Fibroblast of lung (primary cell): Measurements from ENCODE around the gene CNGA2. TPM values are rescaled to one million over a fixed set of nuclear protein-coding genes. Genes with fewer than 3 reads are reported as not detected.

Experiments
- DNase-seq, 2 donors: peaks; one replicate each; pipeline versions ENCODE4 v3.0.0 to v3.0.0-alpha.2; 2010; ENCODE audit warnings: low read depth in 2 of 2
- H2AFZ ChIP-seq: 2 replicates; pipeline ENCODE4 v1.5.1; 2012; ENCODE audit warnings: low read length, control low read depth, inconsistent platforms
- H3K27ac ChIP-seq: 2 replicates; pipeline ENCODE4 v1.5.1; 2011; ENCODE audit warnings: low read length, control low read depth; ENCODE audit not compliant: insufficient read depth
- H3K27me3 ChIP-seq: 2 replicates; pipeline ENCODE4 v1.5.1; 2011; ENCODE audit warnings: mild to moderate bottlenecking, low read length; ENCODE audit not compliant: control insufficient read depth, insufficient read depth
- H3K36me3 ChIP-seq: 2 replicates; pipeline ENCODE4 v1.5.1; 2011; ENCODE audit warnings: low read length; ENCODE audit not compliant: control insufficient read depth, insufficient read depth
- H3K4me1 ChIP-seq: 2 replicates; pipeline ENCODE4 v1.5.1; 2011; ENCODE audit warnings: low read length; ENCODE audit not compliant: control insufficient read depth, insufficient read depth; ENCODE audit errors: extremely low read depth
- H3K4me2 ChIP-seq: 2 replicates; pipeline ENCODE4 v1.5.1; 2011; ENCODE audit warnings: low read length, control low read depth; ENCODE audit not compliant: insufficient read depth; ENCODE audit errors: extremely low read depth
- H3K4me3 ChIP-seq, 4 experiments: fragments of 200-600 bp in 1 of 4; sonication (generic) in 1 of 4; replicated peaks in 1 of 4; 2 replicates each; pipeline ENCODE4 v1.5.1; 2011 to 2016; ENCODE audit warnings: low read length in 4 of 4, low read depth in 3 of 4, mild to moderate bottlenecking in 3 of 4, control low read depth in 2 of 4, inconsistent platforms in 1 of 4, mixed read lengths in 1 of 4; ENCODE audit not compliant: insufficient read depth in 1 of 4; ENCODE audit errors: control extremely low read depth in 1 of 4
- H3K79me2 ChIP-seq: 2 replicates; pipeline ENCODE4 v1.5.1; 2012; ENCODE audit warnings: mild to moderate bottlenecking, low read length, inconsistent platforms; ENCODE audit not compliant: control insufficient read depth, insufficient read depth
- H3K9ac ChIP-seq: 2 replicates; pipeline ENCODE4 v1.5.1; 2011; ENCODE audit warnings: mild to moderate bottlenecking, low read length, control low read depth; ENCODE audit not compliant: insufficient read depth
- H3K9me3 ChIP-seq: 2 replicates; pipeline ENCODE4 v1.5.1; 2012; ENCODE audit warnings: low read depth, low read length; ENCODE audit not compliant: control insufficient read depth, insufficient read depth
- H4K20me1 ChIP-seq: 2 replicates; pipeline ENCODE4 v1.5.1; 2011; ENCODE audit warnings: low read length; ENCODE audit not compliant: control insufficient read depth, insufficient read depth; ENCODE audit errors: extremely low read depth
- EZH2 ChIP-seq: IDR thresholded peaks from 2 replicates; pipeline ENCODE4 v1.5.1; 2012; ENCODE audit warnings: low read length, control low read depth, mild to moderate bottlenecking; ENCODE audit errors: missing control alignments
- polyA plus RNA-seq, 2 donors: library from polyadenylated mRNA; depleted of rRNA in 1 of 2; stranded (reverse) in 1 of 2; unstranded in 1 of 2; fragments of >200 nt; gene quantifications; 2 replicates each; pipeline ENCODE4 v1.2.1, GENCODE V29; 2011 to 2012; ENCODE audit warnings: missing spikeins in 1 of 2
- total RNA-seq: library from RNA; depleted of rRNA; stranded (reverse); fragments of >200 nt; gene quantifications from 2 replicates; pipeline ENCODE4 v1.2.1, GENCODE V29; 2014
- TF ChIP-seq, protein P1 (sequence below), 2 donors: IDR thresholded peaks in 1 of 2; conservative IDR thresholded peaks in 1 of 2; 1 replicate in 1 of 2; 2 replicates in 1 of 2; pipeline ENCODE4 v1.5.1; 2011 to 2012; ENCODE audit warnings: low read length in 2 of 2, control low read depth in 1 of 2, inconsistent platforms in 1 of 2, low read depth in 1 of 2, mild to moderate bottlenecking in 1 of 2

The CNGA2 gene
- total and polyA plus RNA-seq, 2 donors (not counting 1 experiment from before 2014, with no cell fraction given), result not detected

DNA sequence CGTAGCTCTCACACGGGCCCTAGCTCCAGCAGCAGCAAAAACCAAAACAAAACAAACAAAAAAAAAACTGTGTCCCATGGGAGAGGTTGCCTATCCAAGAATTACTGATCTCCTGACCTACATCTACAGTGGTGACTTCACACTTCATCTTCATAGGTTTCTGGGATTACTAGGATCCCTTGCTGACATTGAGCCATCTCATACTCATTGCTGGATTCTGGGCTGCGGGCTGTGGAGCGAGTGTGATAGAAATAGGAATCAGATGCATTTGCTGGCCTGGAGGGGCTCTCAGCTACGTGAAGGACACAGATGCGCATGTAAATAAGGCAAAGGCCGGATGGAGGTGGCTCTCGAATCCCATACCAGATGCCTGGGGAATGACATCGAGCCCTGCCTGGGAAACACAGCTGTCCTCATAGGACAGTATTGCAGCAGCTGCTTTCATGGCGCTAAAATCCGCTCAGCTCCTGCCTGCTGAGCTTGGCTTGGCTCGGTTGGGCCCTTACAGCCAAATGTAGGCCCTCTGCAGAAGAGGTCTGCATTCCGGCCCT is 41.7 kb downstream of the CNGA2 start:
- no peak overlapping the region for H3K4me2 ChIP-seq
- H4K20me1 ChIP-seq, result no peaks in the 10 kb centered on the region
- H3K27ac ChIP-seq, result no peak overlapping the region
- no peak overlapping the region for H2AFZ ChIP-seq
- H3K79me2 ChIP-seq, result no peaks in the 10 kb centered on the region
- TF ChIP-seq, protein P1, sequence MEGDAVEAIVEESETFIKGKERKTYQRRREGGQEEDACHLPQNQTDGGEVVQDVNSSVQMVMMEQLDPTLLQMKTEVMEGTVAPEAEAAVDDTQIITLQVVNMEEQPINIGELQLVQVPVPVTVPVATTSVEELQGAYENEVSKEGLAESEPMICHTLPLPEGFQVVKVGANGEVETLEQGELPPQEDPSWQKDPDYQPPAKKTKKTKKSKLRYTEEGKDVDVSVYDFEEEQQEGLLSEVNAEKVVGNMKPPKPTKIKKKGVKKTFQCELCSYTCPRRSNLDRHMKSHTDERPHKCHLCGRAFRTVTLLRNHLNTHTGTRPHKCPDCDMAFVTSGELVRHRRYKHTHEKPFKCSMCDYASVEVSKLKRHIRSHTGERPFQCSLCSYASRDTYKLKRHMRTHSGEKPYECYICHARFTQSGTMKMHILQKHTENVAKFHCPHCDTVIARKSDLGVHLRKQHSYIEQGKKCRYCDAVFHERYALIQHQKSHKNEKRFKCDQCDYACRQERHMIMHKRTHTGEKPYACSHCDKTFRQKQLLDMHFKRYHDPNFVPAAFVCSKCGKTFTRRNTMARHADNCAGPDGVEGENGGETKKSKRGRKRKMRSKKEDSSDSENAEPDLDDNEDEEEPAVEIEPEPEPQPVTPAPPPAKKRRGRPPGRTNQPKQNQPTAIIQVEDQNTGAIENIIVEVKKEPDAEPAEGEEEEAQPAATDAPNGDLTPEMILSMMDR (conservative IDR thresholded peaks at IDR 0.05 in 1 of 2, IDR thresholded peaks at IDR 0.05 in 1 of 2; ENCODE audit: low read depth in 1 of 2, low read length in 2 of 2), result no peak
- TF ChIP-seq EZH2, result no peak
- DNase-seq, result no peak
- H3K9ac ChIP-seq, result no peak overlapping the region
- no peaks in the 10 kb centered on the region for H3K9me3 ChIP-seq
- no peak overlapping the region for H3K4me3 ChIP-seq
- H3K36me3 ChIP-seq, result no peaks in the 10 kb centered on the region
- no peaks in the 10 kb centered on the region for H3K4me1 ChIP-seq
- no peaks in the 10 kb centered on the region for H3K27me3 ChIP-seq

DNA sequence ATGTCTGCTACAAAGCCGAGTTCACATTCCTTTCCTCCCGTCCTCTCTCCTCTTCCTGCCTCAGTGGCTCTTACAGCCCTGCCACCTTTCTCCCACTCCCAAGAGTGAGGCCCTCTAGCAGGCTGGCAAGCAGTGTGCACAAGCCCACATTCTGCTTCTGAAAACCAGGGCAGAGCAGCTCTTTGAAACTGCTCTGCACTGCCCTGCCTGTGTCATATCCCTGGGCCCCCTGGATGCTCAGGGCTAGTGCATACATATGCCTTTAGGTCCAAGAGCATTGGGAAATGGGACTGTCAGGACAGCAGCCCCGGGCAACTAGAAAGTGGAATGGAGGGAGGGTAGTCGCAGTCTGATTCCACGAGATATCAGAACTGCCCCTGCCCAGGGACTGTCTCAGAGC is 42.4 kb downstream of the CNGA2 start:
- TF ChIP-seq EZH2, result no peak
- TF ChIP-seq, protein P1 (conservative IDR thresholded peaks at IDR 0.05 in 1 of 2, IDR thresholded peaks at IDR 0.05 in 1 of 2; ENCODE audit: low read depth in 1 of 2, low read length in 2 of 2), result no peak
- Histone ChIP-seq H3K27me3 (no peaks in the 10 kb centered on the region), H3K4me2 (no peak overlapping the region), H3K27ac (no peak overlapping the region), H3K4me3 (no peak overlapping the region), H4K20me1 (no peaks in the 10 kb centered on the region), H3K36me3 (no peaks in the 10 kb centered on the region), H2AFZ (no peak overlapping the region), H3K4me1 (no peaks in the 10 kb centered on the region), H3K9me3 (no peaks in the 10 kb centered on the region), H3K9ac (no peak overlapping the region), H3K79me2 (no peaks in the 10 kb centered on the region)
- DNase-seq, result no peak

DNA sequence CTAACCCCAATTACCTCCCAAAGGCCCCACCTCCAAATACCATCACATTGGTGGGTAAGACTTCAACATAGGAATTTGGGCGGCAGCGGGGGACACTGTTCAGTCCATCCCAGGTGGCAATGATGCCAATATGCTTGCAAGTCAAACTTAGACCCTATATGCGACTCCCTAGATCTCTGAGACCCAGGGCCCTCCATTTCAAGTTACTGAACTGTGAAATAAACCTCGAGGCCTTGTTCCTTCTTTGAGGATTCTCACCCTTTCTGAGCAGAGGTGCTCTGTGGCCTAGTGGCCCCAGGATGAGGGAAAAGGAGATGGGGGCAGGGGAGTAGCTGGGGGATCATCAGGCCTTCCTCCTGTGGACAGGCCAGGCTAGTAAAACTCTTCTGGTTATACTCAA is 44.7 kb downstream of the CNGA2 start:
- Histone ChIP-seq H2AFZ (no peak overlapping the region), H4K20me1 (no peaks in the 10 kb centered on the region), H3K4me1 (no peaks in the 10 kb centered on the region), H3K4me2 (no peak overlapping the region), H3K4me3 (no peak overlapping the region), H3K27me3 (no peaks in the 10 kb centered on the region), H3K79me2 (no peaks in the 10 kb centered on the region), H3K36me3 (no peaks in the 10 kb centered on the region), H3K9ac (no peak overlapping the region), H3K27ac (no peak overlapping the region), H3K9me3 (no peaks in the 10 kb centered on the region)
- DNase-seq, result no peak
- TF ChIP-seq EZH2, result no peak
- TF ChIP-seq, protein P1 (conservative IDR thresholded peaks at IDR 0.05 in 1 of 2, IDR thresholded peaks at IDR 0.05 in 1 of 2; ENCODE audit: low read depth in 1 of 2, low read length in 2 of 2), result no peak
